Natural killer cell (primary cell): ENCODE results near the gene HOXA9. TPM values are rescaled to one million over a fixed set of nuclear protein-coding genes. Genes with fewer than 3 reads are reported as not detected.
A peak's percentile ranks its signal among the peaks of the same experiment; 100 is the strongest.

Experiments
- ATAC-seq, 3 donors: fragments of 150-1000 bp in 2 of 3; fragments of 200-7000 bp in 1 of 3; cut with Tn5 transposase; 1 replicate in 1 of 3; 2 replicates in 2 of 3; pipeline ENCODE4 v1.10.0; 2021; ENCODE audit warnings: mild to moderate bottlenecking in 2 of 3, moderate library complexity in 2 of 3
- DNase-seq, 2 donors: peaks; one replicate each; pipeline versions ENCODE4 v3.0.0 to v3.0.0-alpha.2; 2013 to 2021; ENCODE audit warnings: mixed read lengths in 1 of 2
- H3K27ac ChIP-seq: one replicate; pipeline ENCODE4 v1.5.1; 2013; ENCODE audit warnings: mild to moderate bottlenecking, low read length
- H3K27me3 ChIP-seq: one replicate; pipeline ENCODE4 v1.6.1; 2013; ENCODE audit warnings: low read length; ENCODE audit not compliant: control insufficient read depth, insufficient read depth
- H3K36me3 ChIP-seq: one replicate; pipeline ENCODE4 v1.6.1; 2013; ENCODE audit warnings: low read length; ENCODE audit not compliant: control insufficient read depth, insufficient read depth
- H3K4me1 ChIP-seq: one replicate; pipeline ENCODE4 v1.6.1; 2013; ENCODE audit warnings: low read length; ENCODE audit not compliant: control insufficient read depth, insufficient read depth
- H3K4me3 ChIP-seq: one replicate; pipeline ENCODE4 v1.5.1; 2013; ENCODE audit warnings: low read length
- H3K9me3 ChIP-seq: one replicate; pipeline ENCODE4 v1.6.1; 2013; ENCODE audit warnings: low read length; ENCODE audit not compliant: control insufficient read depth, insufficient read depth
- H3K27ac Mint-ChIP-seq, 2 donors: one replicate each; pipeline ENCODE4 v1.8.0; 2022; ENCODE audit warnings: mild to moderate bottlenecking in 2 of 2, mixed read lengths in 2 of 2, moderate library complexity in 1 of 2
- H3K27me3 Mint-ChIP-seq, 2 donors: one replicate each; pipeline ENCODE4 v1.8.0; 2022; ENCODE audit warnings: low read depth in 2 of 2, mixed read lengths in 2 of 2
- H3K36me3 Mint-ChIP-seq: one replicate; pipeline ENCODE4 v1.8.0; 2022; ENCODE audit warnings: mixed read lengths
- H3K4me1 Mint-ChIP-seq, 2 donors: one replicate each; pipeline ENCODE4 v1.8.0; 2022; ENCODE audit warnings: mixed read lengths in 2 of 2
- H3K4me3 Mint-ChIP-seq: one replicate; pipeline ENCODE4 v1.8.0; 2022; ENCODE audit warnings: mild to moderate bottlenecking, moderate library complexity, mixed read lengths
- H3K9me3 Mint-ChIP-seq, 2 donors: one replicate each; pipeline ENCODE4 v1.8.0; 2022; ENCODE audit warnings: mixed read lengths in 2 of 2
- WGBS: methylation state at CpG from one replicate; pipeline ENCODE4 v1.1.7; 2013; ENCODE audit warnings: missing lambda C conversion rate; ENCODE audit not compliant: insufficient coverage; 5-methylcytosine and 5-hydroxymethylcytosine counted together
- intact Hi-C: fragments of 100-400 bp; cut with micrococcal nuclease; formaldehyde crosslinking; loops from one replicate; pipeline ENCODE4 v1.14.2; 2022
- total RNA-seq, 4 donors: library from RNA; stranded (reverse); fragments of 120-200 nt in 1 of 4; gene quantifications; one replicate each; pipeline versions ENCODE4 v1.2.3 to v1.2.4, GENCODE V29; 2013 to 2022
- TF ChIP-seq, protein P1 (sequence below): fragments of 200-600 bp; IDR thresholded peaks from one replicate; pipeline ENCODE4 v1.8.0; 2022; ENCODE audit warnings: antibody characterized with exemption

HOXA9 gene
- total RNA-seq, 3 donors from 2014 or later (not counting 1 experiment from before 2014, with no cell fraction given): 0.39 to 4.6 (median 0.42) TPM

GRCh38 chr7:27197137-27198042, 32.1 kb upstream of the HOXA9 start:
- Mint-ChIP-seq H3K4me1 (peaks cover 24 to 38% of the 10 kb centered on the region in 2 donors), H3K4me3 (peak overlapping the region; percentile 26)

DNA sequence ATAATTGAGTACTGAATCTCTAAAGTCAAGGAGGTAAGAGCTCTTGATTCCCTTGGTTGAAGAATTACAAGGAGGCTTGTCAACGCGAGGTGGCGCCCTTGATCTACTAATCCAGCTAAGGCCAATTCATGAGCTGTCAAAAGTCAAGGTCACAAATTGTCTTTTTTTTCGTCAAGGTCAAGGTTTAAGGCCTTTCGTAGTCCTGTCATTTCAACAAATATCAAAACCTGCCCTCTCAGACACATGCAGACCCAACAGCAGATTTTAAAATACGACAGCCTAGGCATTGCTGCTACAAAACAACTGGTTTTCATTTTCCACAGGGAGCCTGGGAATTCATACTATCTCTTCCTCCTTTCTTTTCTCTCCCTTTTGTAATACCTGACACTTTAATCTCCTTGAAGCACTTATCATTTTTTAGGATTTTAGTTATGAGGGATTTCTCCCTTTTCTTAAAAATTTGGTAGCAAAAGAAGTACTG, 31.0 kb upstream of the HOXA9 start:
- Histone ChIP-seq H3K4me1 (peaks cover 41% of the 10 kb centered on the region), H3K4me3 (no peak overlapping the region), H3K9me3 (no peaks in the 10 kb centered on the region), H3K27me3 (peaks cover 85% of the 10 kb centered on the region), H3K27ac (no peak overlapping the region), H3K36me3 (no peaks in the 10 kb centered on the region)
- 1% methylated on average over 6 of the region's 6 CpGs for WGBS
- Mint-ChIP-seq H3K4me3 (peak overlapping the region; percentile 26), H3K27me3 (peaks cover 71 to 79% of the 10 kb centered on the region in 2 donors), H3K36me3 (no peaks in the 10 kb centered on the region), H3K27ac (no peak overlapping the region), H3K9me3 (no peaks in the 10 kb centered on the region), H3K4me1 (peaks cover 28 to 32% of the 10 kb centered on the region in 2 donors)
- ATAC-seq (peak in 2 of 3 donors; percentile 36 to 38), DNase-seq (peak; percentile 73 to 89)
- intact Hi-C loops: loop anchor here (1.0 to 5.0 kb wide), 5 partner anchors 380 to 901 kb away; no protein-coding TSS in a partner anchor
- TF ChIP-seq, protein P1, sequence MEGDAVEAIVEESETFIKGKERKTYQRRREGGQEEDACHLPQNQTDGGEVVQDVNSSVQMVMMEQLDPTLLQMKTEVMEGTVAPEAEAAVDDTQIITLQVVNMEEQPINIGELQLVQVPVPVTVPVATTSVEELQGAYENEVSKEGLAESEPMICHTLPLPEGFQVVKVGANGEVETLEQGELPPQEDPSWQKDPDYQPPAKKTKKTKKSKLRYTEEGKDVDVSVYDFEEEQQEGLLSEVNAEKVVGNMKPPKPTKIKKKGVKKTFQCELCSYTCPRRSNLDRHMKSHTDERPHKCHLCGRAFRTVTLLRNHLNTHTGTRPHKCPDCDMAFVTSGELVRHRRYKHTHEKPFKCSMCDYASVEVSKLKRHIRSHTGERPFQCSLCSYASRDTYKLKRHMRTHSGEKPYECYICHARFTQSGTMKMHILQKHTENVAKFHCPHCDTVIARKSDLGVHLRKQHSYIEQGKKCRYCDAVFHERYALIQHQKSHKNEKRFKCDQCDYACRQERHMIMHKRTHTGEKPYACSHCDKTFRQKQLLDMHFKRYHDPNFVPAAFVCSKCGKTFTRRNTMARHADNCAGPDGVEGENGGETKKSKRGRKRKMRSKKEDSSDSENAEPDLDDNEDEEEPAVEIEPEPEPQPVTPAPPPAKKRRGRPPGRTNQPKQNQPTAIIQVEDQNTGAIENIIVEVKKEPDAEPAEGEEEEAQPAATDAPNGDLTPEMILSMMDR: peak; percentile 92

More at GRCh38 chr7:27197137-27198042, 32.1 kb upstream of the HOXA9 start:
- Histone ChIP-seq H3K9me3 (no peaks in the 10 kb centered on the region), H3K27ac (no peak overlapping the region), H3K4me3 (no peak overlapping the region), H3K4me1 (peaks cover 44% of the 10 kb centered on the region), H3K27me3 (peaks cover 83% of the 10 kb centered on the region), H3K36me3 (no peaks in the 10 kb centered on the region)
- TF ChIP-seq, protein P1: no peak
- H3K9me3 Mint-ChIP-seq: no peaks in the 10 kb centered on the region
- H3K27me3 Mint-ChIP-seq: peaks cover 72 to 79% of the 10 kb centered on the region in 2 donors
- no peaks in the 10 kb centered on the region for H3K36me3 Mint-ChIP-seq
- DNase-seq (no peak), ATAC-seq (no peak)
- intact Hi-C loops: loop anchor here (5.0 kb wide), 2 partner anchors 880 to 900 kb away; no protein-coding TSS in a partner anchor
- WGBS: 20% methylated on average over 17 of the region's 18 CpGs
- peak overlapping the region in 1 of 2 donors; percentile 34 for H3K27ac Mint-ChIP-seq

DNA sequence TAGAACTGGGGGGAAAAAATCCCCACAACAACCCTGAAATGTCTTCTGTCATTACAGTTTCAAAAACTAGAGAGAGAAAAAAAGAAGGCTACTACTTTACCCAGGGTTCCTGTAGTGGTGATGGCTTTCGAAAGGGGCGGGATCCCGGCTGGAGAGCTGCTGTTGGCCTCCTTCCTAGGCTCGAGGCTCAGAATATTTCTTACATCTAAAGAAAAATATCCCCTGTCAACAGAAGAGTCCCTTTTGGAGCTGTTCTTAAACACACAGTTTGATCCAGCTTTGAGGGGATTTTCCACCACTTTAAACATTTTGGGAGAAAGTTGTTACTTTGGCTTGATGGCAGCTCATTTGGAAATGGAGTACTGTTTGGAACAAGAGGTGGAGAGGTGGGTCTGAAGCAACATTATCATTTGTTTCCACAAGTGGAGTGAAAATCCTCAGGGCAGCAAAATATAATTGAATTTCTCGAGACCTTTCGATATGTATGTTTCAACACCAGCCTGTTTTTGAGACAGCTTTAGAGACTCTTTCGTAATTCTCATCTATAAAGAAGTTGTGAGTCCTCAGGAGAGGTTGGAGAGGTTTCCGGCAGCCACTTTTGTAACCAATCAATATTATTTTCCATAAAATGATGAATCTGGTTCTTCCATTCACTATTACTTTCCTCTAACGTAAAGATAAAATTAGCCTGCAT, 29.5 kb upstream of the HOXA9 start:
- TF ChIP-seq, protein P1: no peak
- Mint-ChIP-seq H3K4me1 (peaks cover 22 to 24% of the 10 kb centered on the region in 2 donors), H3K27me3 (peaks cover 71 to 84% of the 10 kb centered on the region in 2 donors), H3K27ac (no peak overlapping the region), H3K36me3 (no peaks in the 10 kb centered on the region), H3K9me3 (no peaks in the 10 kb centered on the region), H3K4me3 (no peak overlapping the region)
- Histone ChIP-seq H3K27me3 (peaks cover 87% of the 10 kb centered on the region), H3K27ac (no peak overlapping the region), H3K9me3 (no peaks in the 10 kb centered on the region), H3K4me3 (no peak overlapping the region), H3K36me3 (no peaks in the 10 kb centered on the region), H3K4me1 (peaks cover 28% of the 10 kb centered on the region)
- no peak for ATAC-seq
- no peak for DNase-seq
- intact Hi-C loops: loop anchor here (5.0 kb wide), 2 partner anchors 882 to 902 kb away; no protein-coding TSS in a partner anchor
- 35% methylated on average over 8 of the region's 9 CpGs for WGBS
